OCI-LY1 (cell line): ENCODE results near the gene ZMIZ1.

Experiments used
- CTCF ChIP-seq: fragments of 200-600 bp; sonication (generic), shearing (Covaris generic); IDR thresholded peaks from 2 replicates; pipeline ENCODE4 v1.5.1; 2017; ENCODE audit warnings: mild to moderate bottlenecking, antibody characterized with exemption, low read length, moderate library complexity, mixed read lengths
- EZH2 ChIP-seq: fragments of 200-600 bp; sonication (generic), shearing (Covaris generic); IDR thresholded peaks from 2 replicates; pipeline ENCODE4 v1.8.0; 2017; ENCODE audit warnings: borderline replicate concordance, mixed run types, mild to moderate bottlenecking, antibody characterized with exemption, low read length, moderate library complexity, mixed read lengths

- TF ChIP-seq CTCF (no peak), EZH2 (no peak)
These were observed 178.8 kb downstream of the ZMIZ1 start for GRCh38 chr10:79247373-79248137.
